Thymus (tissue), 11 donors: ENCODE data around the gene FBXW9. TPM values are rescaled to one million over a fixed set of nuclear protein-coding genes. Genes with fewer than 3 reads are reported as not detected.

Source experiments
- DNase-seq, 9 donors: peaks; one replicate each; pipeline ENCODE4 v3.0.0-alpha.2; 2013; ENCODE audit warnings: low spot score in 9 of 9, low read depth in 6 of 9, missing footprints in 1 of 9
- H3K27ac ChIP-seq, 2 donors: one replicate each; pipeline ENCODE4 v1.5.1; 2013; ENCODE audit warnings: control low read depth in 1 of 2, low read depth in 1 of 2, low read length in 1 of 2, mild to moderate bottlenecking in 1 of 2, moderate library complexity in 1 of 2
- H3K27me3 ChIP-seq, 2 donors: one replicate each; pipeline ENCODE4 v1.5.1; 2013; ENCODE audit warnings: low read length in 1 of 2; ENCODE audit not compliant: control insufficient read depth in 2 of 2, insufficient read depth in 1 of 2
- H3K36me3 ChIP-seq, 2 donors: one replicate each; pipeline ENCODE4 v1.5.1; 2013; ENCODE audit warnings: low read length in 1 of 2, mild to moderate bottlenecking in 1 of 2, moderate library complexity in 1 of 2; ENCODE audit not compliant: control insufficient read depth in 2 of 2, insufficient read depth in 2 of 2
- H3K4me1 ChIP-seq, 2 donors: one replicate each; pipeline ENCODE4 v1.5.1; 2013; ENCODE audit warnings: low read length in 2 of 2; ENCODE audit not compliant: control insufficient read depth in 2 of 2, insufficient read depth in 2 of 2
- H3K4me3 ChIP-seq, 2 donors: one replicate each; pipeline ENCODE4 v1.5.1; 2013; ENCODE audit warnings: low read length in 2 of 2, control low read depth in 1 of 2, mild to moderate bottlenecking in 1 of 2
- H3K9me3 ChIP-seq, 2 donors: one replicate each; pipeline ENCODE4 v1.5.1; 2013; ENCODE audit warnings: low read length in 1 of 2, mild to moderate bottlenecking in 1 of 2; ENCODE audit not compliant: control insufficient read depth in 2 of 2, insufficient read depth in 1 of 2
- WGBS: extraction: QIAGEN DNeasy Blood & Tissue Kit; methylation state at CpG from one replicate; pipeline ENCODE4 v1.1.7; 2013; 5-methylcytosine and 5-hydroxymethylcytosine counted together
- polyA plus RNA-seq: library from polyadenylated mRNA; stranded (reverse); fragments of 200-250 nt; gene quantifications from one replicate; pipeline ENCODE4 v1.2.3, GENCODE V29; 2013
- total RNA-seq: library from RNA; stranded (reverse); fragments of 120-200 nt; gene quantifications from one replicate; pipeline ENCODE4 v1.2.4, GENCODE V29; 2013
- donor health status: healthy.

The FBXW9 gene
- total and polyA plus RNA-seq, 2 donors, result 6.2 to 6.5 TPM

- 90% methylated on average over 13 of the region's 13 CpGs for WGBS
- no peak overlapping the region for H3K27ac ChIP-seq
- peaks cover 0 to 6% of the 10 kb centered on the region in 2 donors for H3K9me3 ChIP-seq
- peaks cover 0 to 11% of the 10 kb centered on the region in 2 donors for H3K36me3 ChIP-seq
- DNase-seq, result no peak
- H3K27me3 ChIP-seq, result no peaks in the 10 kb centered on the region
- peaks cover 4 to 8% of the 10 kb centered on the region in 2 donors for H3K4me1 ChIP-seq
- H3K4me3 ChIP-seq, result no peak overlapping the region
Observed at GRCh38 chr19:12641456-12641855, 55.0 kb downstream of the FBXW9 start.

GRCh38 chr19:12639901-12640613 lies 56.4 kb downstream of the FBXW9 start:
- Histone ChIP-seq H3K27ac (no peak overlapping the region), H3K4me3 (peak overlapping the region in 1 of 2 donors; percentile 36), H3K9me3 (peaks cover 0 to 6% of the 10 kb centered on the region in 2 donors), H3K4me1 (peaks cover 7 to 8% of the 10 kb centered on the region in 2 donors), H3K36me3 (peaks cover 0 to 8% of the 10 kb centered on the region in 2 donors), H3K27me3 (no peaks in the 10 kb centered on the region)
- WGBS, result 11% methylated on average over 39 of the region's 39 CpGs
- DNase-seq, result peak; percentile 31 to 83 (median 62)

Other genes starting within 250 kb of the FBXW9 start
- 5.0 TPM for gene ZNF709, start 211.8 kb downstream of the FBXW9 start, total RNA-seq
- gene ZNF709, start 211.8 kb downstream of the FBXW9 start, polyA plus RNA-seq, result 2.2 TPM
- 12.3 TPM for gene ZNF564, start 145.1 kb downstream of the FBXW9 start, total RNA-seq
- 10.3 TPM for gene ZNF564, start 145.1 kb downstream of the FBXW9 start, polyA plus RNA-seq
- 6.0 TPM for gene ZNF490, start 85.8 kb downstream of the FBXW9 start, total RNA-seq
- gene ZNF490, start 85.8 kb downstream of the FBXW9 start, polyA plus RNA-seq, result 1.6 TPM
- gene ZNF791, start 85.7 kb downstream of the FBXW9 start, total RNA-seq, result 8.6 TPM
- gene ZNF791, start 85.7 kb downstream of the FBXW9 start, polyA plus RNA-seq, result 9.1 TPM
- 25.3 TPM for gene MAN2B1, start 29.9 kb downstream of the FBXW9 start, total RNA-seq
- 49.1 TPM for gene MAN2B1, start 29.9 kb downstream of the FBXW9 start, polyA plus RNA-seq
- gene WDR83, start 29.8 kb downstream of the FBXW9 start, total RNA-seq, result 13.2 TPM
- 19.6 TPM for gene WDR83, start 29.8 kb downstream of the FBXW9 start, polyA plus RNA-seq
- gene DHPS, start 14.8 kb downstream of the FBXW9 start, total RNA-seq, result 97.3 TPM
- 74.3 TPM for gene DHPS, start 14.8 kb downstream of the FBXW9 start, polyA plus RNA-seq
- not detected for gene GNG14, start 8.6 kb downstream of the FBXW9 start, total RNA-seq
- 0.14 TPM for gene GNG14, start 8.6 kb downstream of the FBXW9 start, polyA plus RNA-seq
- gene TNPO2, start 27.3 kb upstream of the FBXW9 start, total RNA-seq, result 10.9 TPM
- gene TNPO2, start 27.3 kb upstream of the FBXW9 start, polyA plus RNA-seq, result 28.3 TPM
- gene TRIR, start 38.1 kb upstream of the FBXW9 start, total RNA-seq, result 268 TPM
- 290 TPM for gene TRIR, start 38.1 kb upstream of the FBXW9 start, polyA plus RNA-seq
- 67.2 TPM for gene GET3, start 40.9 kb upstream of the FBXW9 start, total RNA-seq
- gene GET3, start 40.9 kb upstream of the FBXW9 start, polyA plus RNA-seq, result 50.0 TPM
- not detected for gene BEST2, start 55.2 kb upstream of the FBXW9 start, total RNA-seq
- gene BEST2, start 55.2 kb upstream of the FBXW9 start, polyA plus RNA-seq, result 0.46 TPM
- gene HOOK2, start 78.9 kb upstream of the FBXW9 start, total RNA-seq, result 8.7 TPM
- 36.4 TPM for gene HOOK2, start 78.9 kb upstream of the FBXW9 start, polyA plus RNA-seq
- gene JUNB, start 94.9 kb upstream of the FBXW9 start, total RNA-seq, result 121 TPM
- 139 TPM for gene JUNB, start 94.9 kb upstream of the FBXW9 start, polyA plus RNA-seq
- gene PRDX2, start 105.2 kb upstream of the FBXW9 start, total RNA-seq, result 202 TPM
- gene PRDX2, start 105.2 kb upstream of the FBXW9 start, polyA plus RNA-seq, result 113 TPM
- gene THSD8, start 105.4 kb upstream of the FBXW9 start, total RNA-seq, result 9.9 TPM
- gene THSD8, start 105.4 kb upstream of the FBXW9 start, polyA plus RNA-seq, result 4.1 TPM
- gene RNASEH2A, start 110.0 kb upstream of the FBXW9 start, total RNA-seq, result 30.3 TPM
- 8.4 TPM for gene RNASEH2A, start 110.0 kb upstream of the FBXW9 start, polyA plus RNA-seq
- gene RTBDN, start 137.9 kb upstream of the FBXW9 start, total RNA-seq, result 1.7 TPM
- 1.6 TPM for gene RTBDN, start 137.9 kb upstream of the FBXW9 start, polyA plus RNA-seq
- gene MAST1, start 141.9 kb upstream of the FBXW9 start, total RNA-seq, result 0.38 TPM
- gene MAST1, start 141.9 kb upstream of the FBXW9 start, polyA plus RNA-seq, result 0.91 TPM
- gene DNASE2, start 184.8 kb upstream of the FBXW9 start, total RNA-seq, result 14.6 TPM
- gene DNASE2, start 184.8 kb upstream of the FBXW9 start, polyA plus RNA-seq, result 20.8 TPM
- gene KLF1, start 190.6 kb upstream of the FBXW9 start, total RNA-seq, result 2.5 TPM
- gene KLF1, start 190.6 kb upstream of the FBXW9 start, polyA plus RNA-seq, result 0.09 TPM
- 21.9 TPM for gene GCDH, start 194.5 kb upstream of the FBXW9 start, total RNA-seq
- 33.6 TPM for gene GCDH, start 194.5 kb upstream of the FBXW9 start, polyA plus RNA-seq
- gene SYCE2, start 222.7 kb upstream of the FBXW9 start, total RNA-seq, result 1.6 TPM
- 0.48 TPM for gene SYCE2, start 222.7 kb upstream of the FBXW9 start, polyA plus RNA-seq
- 46.7 TPM for gene FARSA, start 237.1 kb upstream of the FBXW9 start, total RNA-seq
- 33.6 TPM for gene FARSA, start 237.1 kb upstream of the FBXW9 start, polyA plus RNA-seq
- gene CALR, start 242.0 kb upstream of the FBXW9 start, total RNA-seq, result 639 TPM
- 189 TPM for gene CALR, start 242.0 kb upstream of the FBXW9 start, polyA plus RNA-seq
- 55.8 TPM for gene RAD23A, start 249.2 kb upstream of the FBXW9 start, total RNA-seq
- 128 TPM for gene RAD23A, start 249.2 kb upstream of the FBXW9 start, polyA plus RNA-seq